Mesenchymal stem cell (in vitro differentiated cells and primary cell): ENCODE results near the gene OR12D2.

Experiments
- DNase-seq: peaks from one replicate; pipeline ENCODE4 v3.0.0-alpha.2; 2013
- H2AFZ ChIP-seq: one replicate; pipeline ENCODE4 v1.6.1; 2013; ENCODE audit warnings: low read depth, mild to moderate bottlenecking, control low read depth, inconsistent platforms, low read length, moderate library complexity
- H2AK5ac ChIP-seq: 2 replicates; pipeline ENCODE4 v1.6.1; 2013; ENCODE audit warnings: low read length, moderate library complexity, mild to moderate bottlenecking, inconsistent platforms; ENCODE audit not compliant: severe bottlenecking
- H2BK120ac ChIP-seq: one replicate; pipeline ENCODE4 v1.6.1; 2013; ENCODE audit warnings: low read depth, mild to moderate bottlenecking, inconsistent platforms, low read length, moderate library complexity
- H2BK12ac ChIP-seq, 2 experiments: one replicate each; pipeline ENCODE4 v1.6.1; 2013; ENCODE audit warnings: inconsistent platforms in 2 of 2, low read length in 2 of 2, mild to moderate bottlenecking in 2 of 2, moderate library complexity in 2 of 2, control low read depth in 1 of 2
- H2BK15ac ChIP-seq: one replicate; pipeline ENCODE4 v1.6.1; 2013; ENCODE audit warnings: mild to moderate bottlenecking, low read depth, inconsistent platforms; ENCODE audit not compliant: poor library complexity, severe bottlenecking
- H2BK5ac ChIP-seq: 2 replicates; pipeline ENCODE4 v1.6.1; 2013; ENCODE audit warnings: low read depth, mild to moderate bottlenecking, low read length, control low read depth, inconsistent platforms; ENCODE audit not compliant: poor library complexity, severe bottlenecking
- H3K14ac ChIP-seq, 2 experiments: one replicate each; pipeline ENCODE4 v1.6.1; 2013; ENCODE audit warnings: inconsistent platforms in 2 of 2, low read length in 2 of 2, control low read depth in 1 of 2, mild to moderate bottlenecking in 1 of 2, moderate library complexity in 1 of 2
- H3K18ac ChIP-seq, 2 experiments: one replicate each; pipeline ENCODE4 v1.6.1; 2013; ENCODE audit warnings: inconsistent platforms in 2 of 2, low read length in 2 of 2, control low read depth in 1 of 2, low read depth in 1 of 2, mild to moderate bottlenecking in 1 of 2
- H3K23ac ChIP-seq, 2 experiments: one replicate each; pipeline ENCODE4 v1.6.1; 2013; ENCODE audit warnings: inconsistent platforms in 2 of 2, low read length in 2 of 2, mild to moderate bottlenecking in 2 of 2, moderate library complexity in 2 of 2, control low read depth in 1 of 2
- H3K27ac ChIP-seq: 2 replicates; pipeline ENCODE4 v1.5.1; 2013; ENCODE audit warnings: mild to moderate bottlenecking, moderate library complexity, low read length, control low read depth, inconsistent platforms; ENCODE audit not compliant: poor library complexity, severe bottlenecking
- H3K27me3 ChIP-seq, 2 experiments: 2 replicates each; pipeline versions ENCODE4 v1.6.1 to v1.7.0; 2013; ENCODE audit warnings: low read length in 2 of 2, mild to moderate bottlenecking in 2 of 2, moderate library complexity in 2 of 2, control low read depth in 1 of 2, inconsistent platforms in 1 of 2; ENCODE audit not compliant: control insufficient read depth in 1 of 2, insufficient read depth in 1 of 2
- H3K36me3 ChIP-seq, 2 experiments: 2 replicates each; pipeline versions ENCODE4 v1.6.1 to v1.7.0; 2013; ENCODE audit warnings: low read length in 2 of 2, control low read depth in 1 of 2, inconsistent platforms in 1 of 2, low read depth in 1 of 2, mild to moderate bottlenecking in 1 of 2; ENCODE audit not compliant: insufficient read depth in 2 of 2, control insufficient read depth in 1 of 2
- H3K4ac ChIP-seq, 2 experiments: one replicate each; pipeline ENCODE4 v1.6.1; 2013; ENCODE audit warnings: inconsistent platforms in 2 of 2, low read length in 2 of 2, mild to moderate bottlenecking in 2 of 2, moderate library complexity in 2 of 2, control low read depth in 1 of 2, low read depth in 1 of 2
- H3K4me1 ChIP-seq: 2 replicates; pipeline ENCODE4 v1.6.1; 2013; ENCODE audit warnings: low read depth, low read length, control low read depth; ENCODE audit not compliant: control insufficient read depth, insufficient read depth
- H3K4me2 ChIP-seq: 2 replicates; pipeline ENCODE4 v1.6.1; 2013; ENCODE audit warnings: low read length, mild to moderate bottlenecking, inconsistent platforms; ENCODE audit not compliant: poor library complexity, severe bottlenecking
- H3K4me3 ChIP-seq, 2 experiments: 2 replicates each; pipeline versions ENCODE4 v1.5.1 to v1.7.0; 2013; ENCODE audit warnings: low read length in 2 of 2, mild to moderate bottlenecking in 2 of 2, control low read depth in 1 of 2, low read depth in 1 of 2; ENCODE audit not compliant: insufficient read depth in 1 of 2
- H3K79me1 ChIP-seq: replicated peaks from 2 replicates; pipeline ENCODE4 v1.6.1; 2013; ENCODE audit warnings: mild to moderate bottlenecking, control low read depth, low read length, inconsistent platforms; ENCODE audit not compliant: poor library complexity, severe bottlenecking
- H3K9ac ChIP-seq: 2 replicates; pipeline ENCODE4 v1.7.0; 2013; ENCODE audit warnings: mild to moderate bottlenecking, low read length, moderate library complexity
- H3K9me3 ChIP-seq: 2 replicates; pipeline ENCODE4 v1.7.0; 2013; ENCODE audit warnings: mild to moderate bottlenecking, low read length; ENCODE audit not compliant: control insufficient read depth
- H4K8ac ChIP-seq: one replicate; pipeline ENCODE4 v1.6.1; 2013; ENCODE audit warnings: inconsistent platforms, mild to moderate bottlenecking, low read length, moderate library complexity
- H4K91ac ChIP-seq: one replicate; pipeline ENCODE4 v1.6.1; 2013; ENCODE audit warnings: mild to moderate bottlenecking, low read length, inconsistent platforms
- WGBS: methylation state at CpG from one replicate; pipeline ENCODE4 v1.1.7; 2013; ENCODE audit warnings: mixed read lengths; 5-methylcytosine and 5-hydroxymethylcytosine counted together

Gene OR12D2

GRCh38 chr6:29399525-29399924 is 4.1 kb downstream of the OR12D2 start:
- no peaks in the 10 kb centered on the region for H3K27me3 ChIP-seq
- no peak overlapping the region for H4K91ac ChIP-seq
- no peak overlapping the region for H3K27ac ChIP-seq
- H2BK15ac ChIP-seq: no peak overlapping the region
- H2AK5ac ChIP-seq: no peak overlapping the region
- H2BK12ac ChIP-seq: no peak overlapping the region
- H3K18ac ChIP-seq: no peak overlapping the region
- no peak overlapping the region for H3K4ac ChIP-seq
- no peaks in the 10 kb centered on the region for H3K9me3 ChIP-seq
- H3K4me3 ChIP-seq: no peak overlapping the region
- no peak overlapping the region for H3K23ac ChIP-seq
- no peaks in the 10 kb centered on the region for H3K79me1 ChIP-seq
- no peak overlapping the region for H4K8ac ChIP-seq
- no peak for DNase-seq
- H3K36me3 ChIP-seq: no peaks in the 10 kb centered on the region
- H3K4me1 ChIP-seq: no peaks in the 10 kb centered on the region
- H2AFZ ChIP-seq: no peak overlapping the region
- no peak overlapping the region for H3K14ac ChIP-seq
- H2BK120ac ChIP-seq: no peak overlapping the region
- no peak overlapping the region for H3K9ac ChIP-seq
- H3K4me2 ChIP-seq: no peak overlapping the region
- WGBS: no CpG with 5 or more reads among the region's 2 CpGs
- H2BK5ac ChIP-seq: no peak overlapping the region

GRCh38 chr6:29403801-29404200 is 8.4 kb downstream of the OR12D2 start:
- Histone ChIP-seq H3K4me3 (no peak overlapping the region), H2BK12ac (no peak overlapping the region), H3K36me3 (no peaks in the 10 kb centered on the region), H3K4ac (no peak overlapping the region), H2BK120ac (no peak overlapping the region), H3K79me1 (no peaks in the 10 kb centered on the region), H2AFZ (no peak overlapping the region), H3K9ac (no peak overlapping the region), H2AK5ac (no peak overlapping the region), H3K27ac (no peak overlapping the region), H2BK15ac (no peak overlapping the region), H3K9me3 (peaks cover 2% of the 10 kb centered on the region), H3K23ac (no peak overlapping the region), H4K8ac (no peak overlapping the region), H3K18ac (no peak overlapping the region), H3K4me1 (no peaks in the 10 kb centered on the region), H3K27me3 (no peaks in the 10 kb centered on the region), H4K91ac (no peak overlapping the region), H3K14ac (no peak overlapping the region), H3K4me2 (no peak overlapping the region), H2BK5ac (no peak overlapping the region)
- WGBS: 58% methylated on average over 1 of the region's 1 CpG
- DNase-seq: no peak

- Histone ChIP-seq H3K4me1 (no peaks in the 10 kb centered on the region), H2BK12ac (no peak within 1 kb of the TSS), H3K4ac (no peak within 1 kb of the TSS)
Observed at GRCh38 chr6:29414588-29414987, 19.2 kb downstream of the OR12D2 start, which contains the start of gene OR12D1. Gene OR12D1, plus strand, starts transcription at chr6:29414928.

GRCh38 chr6:29419516-29419915 is 24.1 kb downstream of the OR12D2 start:
- peaks cover 2% of the 10 kb centered on the region for H3K9me3 ChIP-seq
- no peak overlapping the region for H4K8ac ChIP-seq
- H3K36me3 ChIP-seq: no peaks in the 10 kb centered on the region
- no peak overlapping the region for H2BK120ac ChIP-seq
- H3K27ac ChIP-seq: peak overlapping the region; percentile 49
- DNase-seq: no peak
- no peak overlapping the region for H2AK5ac ChIP-seq
- no peak overlapping the region for H4K91ac ChIP-seq
- H2BK12ac ChIP-seq: no peak overlapping the region
- H3K23ac ChIP-seq: no peak overlapping the region
- no peak overlapping the region for H3K4ac ChIP-seq
- H3K4me3 ChIP-seq: no peak overlapping the region
- no peaks in the 10 kb centered on the region for H3K27me3 ChIP-seq
- no peaks in the 10 kb centered on the region for H3K4me1 ChIP-seq
- H3K14ac ChIP-seq: no peak overlapping the region
- no peak overlapping the region for H3K18ac ChIP-seq
- H3K4me2 ChIP-seq: no peak overlapping the region
- H2BK5ac ChIP-seq: no peak overlapping the region
- H3K9ac ChIP-seq: no peak overlapping the region
- no peak overlapping the region for H2AFZ ChIP-seq
- no peaks in the 10 kb centered on the region for H3K79me1 ChIP-seq
- no peak overlapping the region for H2BK15ac ChIP-seq
- WGBS: 82% methylated on average over 3 of the region's 3 CpGs

More at GRCh38 chr6:29414588-29414987, 19.2 kb downstream of the OR12D2 start, which contains the start of gene OR12D1:
- H3K9me3 ChIP-seq: peaks cover 9% of the 10 kb centered on the region
- H2AFZ ChIP-seq: no peak within 1 kb of the TSS
- H2BK120ac ChIP-seq: no peak within 1 kb of the TSS
- H3K27me3 ChIP-seq: no peaks in the 10 kb centered on the region
- H3K9ac ChIP-seq: no peak within 1 kb of the TSS
- H4K91ac ChIP-seq: no peak within 1 kb of the TSS
- no peak within 1 kb of the TSS for H3K4me2 ChIP-seq
- no peak for DNase-seq
- H3K23ac ChIP-seq: no peak within 1 kb of the TSS
- no peak within 1 kb of the TSS for H3K18ac ChIP-seq
- H2AK5ac ChIP-seq: no peak within 1 kb of the TSS
- no peak within 1 kb of the TSS for H3K27ac ChIP-seq
- no peaks in the 10 kb centered on the region for H3K79me1 ChIP-seq
- H3K36me3 ChIP-seq: no peaks in the 10 kb centered on the region
- no peak within 1 kb of the TSS for H2BK15ac ChIP-seq
- no peak within 1 kb of the TSS for H4K8ac ChIP-seq
- H3K4me3 ChIP-seq: no peak within 1 kb of the TSS
- no peak within 1 kb of the TSS for H2BK5ac ChIP-seq
- H3K14ac ChIP-seq: no peak within 1 kb of the TSS
